HG03025 (cell line): ENCODE data around the gene TMEM271.
"Not testable (repeated sequence)": the region's sequence is repeated elsewhere in the genome, so short reads cannot be mapped to it uniquely, and the experiment has no call there.

Experiments used
- ATAC-seq: cut with Tn5 transposase; IDR thresholded peaks from one replicate; pipeline ENCODE4 v1.9.1; 2021; ENCODE audit warnings: mild to moderate bottlenecking, moderate library complexity; ENCODE audit not compliant: unreplicated experiment, low FRiP score

TMEM271 gene

GRCh38 chr4:566508-567295 lies 9.4 kb downstream of the TMEM271 start:
- no peak for ATAC-seq

DNA sequence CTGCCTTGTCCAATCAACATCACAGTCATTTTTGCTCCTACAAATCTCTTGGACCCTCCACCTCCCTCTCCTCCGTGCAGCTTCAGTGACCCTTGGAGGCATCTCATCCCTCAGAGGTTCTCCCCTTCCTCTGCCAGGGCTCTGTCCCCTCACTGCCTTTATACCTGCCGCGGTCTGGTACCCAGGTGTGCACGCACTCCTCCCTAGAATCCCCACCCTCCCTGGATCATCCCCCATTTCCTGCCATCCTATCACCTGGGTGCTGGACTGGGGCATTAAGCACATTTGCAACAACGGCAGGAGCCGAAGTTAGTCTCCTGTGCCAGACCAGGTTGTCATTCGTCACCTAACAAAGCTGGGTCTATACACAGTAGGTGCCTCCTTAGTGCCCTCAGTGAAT lies 10.1 kb downstream of the TMEM271 start:
- no peak for ATAC-seq

- ATAC-seq = not testable (repeated sequence)
Observed at GRCh38 chr4:565614-566013, 10.5 kb downstream of the TMEM271 start.

GRCh38 chr4:562458-562857 lies 13.6 kb downstream of the TMEM271 start:
- ATAC-seq = not testable (repeated sequence)

GRCh38 chr4:561426-561825 lies 14.7 kb downstream of the TMEM271 start:
- no peak for ATAC-seq

DNA sequence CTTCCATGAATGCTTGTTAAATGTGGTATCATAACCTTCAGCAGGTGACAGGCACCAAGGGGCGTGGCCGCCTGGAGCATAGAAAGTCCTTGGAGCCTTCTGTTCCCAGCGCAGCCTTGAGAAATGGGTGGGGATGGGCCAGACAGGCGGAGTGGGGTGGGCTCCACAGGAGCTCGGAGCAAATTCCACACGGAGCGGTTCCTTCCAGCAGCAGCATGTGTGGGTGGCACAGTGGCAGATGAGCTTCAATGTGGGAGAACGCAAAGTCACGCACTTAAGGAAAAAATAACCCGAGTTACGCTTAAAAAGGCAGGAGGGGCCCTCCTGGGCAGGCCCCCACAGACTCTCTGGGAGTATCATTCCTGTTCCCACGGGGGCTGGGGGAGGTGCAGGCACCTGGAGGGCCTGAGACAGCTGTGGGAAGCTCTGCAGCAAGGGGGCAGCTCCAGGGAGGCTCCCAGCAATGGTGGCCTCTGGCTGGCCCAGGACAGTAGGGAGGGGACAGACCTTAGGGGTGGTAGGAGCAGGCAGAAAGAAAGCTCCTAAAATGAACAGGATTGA lies 15.3 kb downstream of the TMEM271 start:
- no peak for ATAC-seq

DNA sequence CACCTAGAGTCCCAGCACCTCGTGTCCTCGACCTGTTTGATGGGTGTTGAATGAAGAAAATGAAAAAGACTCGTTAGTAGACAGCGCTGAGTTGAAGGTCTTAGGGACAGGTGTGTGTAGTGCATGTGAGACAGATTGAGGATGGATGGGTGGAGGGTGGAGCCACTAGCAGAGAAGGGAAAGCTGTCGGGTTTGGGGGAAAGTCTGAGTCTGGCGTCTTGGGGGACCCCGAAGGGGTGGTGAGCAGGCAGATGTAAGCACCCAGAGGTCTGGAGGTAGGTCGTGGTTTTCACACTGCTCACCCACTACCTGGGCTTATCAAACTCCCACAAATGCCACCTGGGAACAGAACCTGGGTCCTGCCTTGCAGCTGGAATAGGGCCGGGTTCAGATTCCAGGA lies 16.0 kb downstream of the TMEM271 start:
- no peak for ATAC-seq

- ATAC-seq = no peak
Observed at GRCh38 chr4:555566-556275, 20.4 kb downstream of the TMEM271 start.

DNA sequence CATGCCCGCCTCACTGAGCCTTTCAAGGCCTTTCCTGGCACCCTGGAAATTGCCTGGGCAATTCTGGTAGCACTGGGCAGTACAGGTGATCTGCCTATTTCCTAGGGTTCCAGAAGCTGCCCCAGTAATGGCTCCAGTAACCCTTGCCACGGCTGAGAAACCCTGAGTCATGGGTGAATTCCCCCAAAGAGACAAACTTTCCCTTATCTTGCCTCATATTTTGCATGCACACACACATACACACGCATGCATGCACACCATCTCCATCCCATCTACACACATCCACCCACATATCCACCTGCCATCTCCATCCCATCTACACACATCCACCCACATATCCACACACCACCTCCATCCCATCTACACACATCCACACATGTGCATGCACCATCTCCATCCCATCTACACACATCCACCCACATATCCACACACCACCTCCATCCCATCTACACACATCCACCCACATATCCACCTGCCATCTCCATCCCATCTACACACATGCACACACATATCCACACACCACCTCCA lies 21.2 kb downstream of the TMEM271 start:
- not testable (repeated sequence) for ATAC-seq

- no peak for ATAC-seq
Observed at GRCh38 chr4:552019-552418, 24.1 kb downstream of the TMEM271 start.

DNA sequence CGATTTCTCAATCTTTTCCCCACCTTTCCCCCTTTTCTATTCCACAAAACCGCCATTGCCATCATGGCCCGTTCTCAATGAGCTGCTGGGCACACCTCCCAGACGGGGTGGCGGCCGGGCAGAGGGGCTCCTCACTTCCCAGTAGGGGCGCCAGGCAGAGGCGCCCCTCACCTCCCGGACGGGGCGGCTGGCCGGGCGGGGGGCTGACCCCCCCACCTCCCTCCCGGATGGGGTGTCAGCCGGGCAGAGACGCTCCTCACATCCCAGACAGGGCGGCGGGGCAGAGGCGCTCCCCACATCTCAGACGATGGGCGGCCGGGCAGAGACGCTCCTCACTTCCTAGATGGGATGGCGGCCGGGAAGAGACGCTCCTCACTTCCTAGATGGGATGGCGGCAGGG lies 25.8 kb downstream of the TMEM271 start:
- ATAC-seq = not testable (repeated sequence)

DNA sequence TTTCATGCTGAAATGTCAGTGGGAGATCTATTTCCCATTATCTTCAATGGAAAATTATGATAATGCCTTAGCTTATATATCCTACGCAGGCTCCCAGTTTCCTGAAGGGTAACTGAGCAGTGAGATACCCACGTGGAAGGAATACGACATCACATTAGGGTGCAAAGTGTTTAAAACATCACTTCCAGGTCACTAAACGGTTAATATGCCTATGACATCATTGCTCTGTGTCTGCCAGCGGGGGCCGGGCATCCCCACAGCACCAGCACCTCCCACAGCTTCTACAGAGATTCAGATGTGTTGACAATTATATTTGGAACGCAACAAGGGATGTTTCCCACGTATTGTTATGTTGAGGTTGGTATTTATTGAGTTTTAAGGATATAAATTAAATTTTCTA lies 27.1 kb downstream of the TMEM271 start:
- ATAC-seq = no peak

DNA sequence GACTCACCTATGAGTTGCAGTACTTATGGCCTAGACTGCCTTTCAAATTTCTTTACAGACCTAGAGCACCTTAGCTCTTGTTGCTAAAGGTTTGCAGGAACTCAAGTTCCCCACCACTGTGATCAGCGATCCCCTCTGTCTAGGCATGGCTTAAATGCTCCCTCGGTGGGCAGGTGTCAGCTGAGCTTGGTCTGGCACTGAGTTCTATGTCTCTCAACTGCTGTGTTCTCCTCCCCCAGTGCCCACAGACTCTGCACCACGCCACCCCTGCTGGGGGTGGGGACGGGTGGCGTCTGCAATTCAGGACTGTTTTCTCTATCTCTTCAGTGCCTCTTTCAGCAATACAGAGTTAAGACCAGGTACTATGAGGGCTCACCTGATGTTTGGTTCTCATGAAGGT lies 30.5 kb downstream of the TMEM271 start:
- ATAC-seq = no peak

DNA sequence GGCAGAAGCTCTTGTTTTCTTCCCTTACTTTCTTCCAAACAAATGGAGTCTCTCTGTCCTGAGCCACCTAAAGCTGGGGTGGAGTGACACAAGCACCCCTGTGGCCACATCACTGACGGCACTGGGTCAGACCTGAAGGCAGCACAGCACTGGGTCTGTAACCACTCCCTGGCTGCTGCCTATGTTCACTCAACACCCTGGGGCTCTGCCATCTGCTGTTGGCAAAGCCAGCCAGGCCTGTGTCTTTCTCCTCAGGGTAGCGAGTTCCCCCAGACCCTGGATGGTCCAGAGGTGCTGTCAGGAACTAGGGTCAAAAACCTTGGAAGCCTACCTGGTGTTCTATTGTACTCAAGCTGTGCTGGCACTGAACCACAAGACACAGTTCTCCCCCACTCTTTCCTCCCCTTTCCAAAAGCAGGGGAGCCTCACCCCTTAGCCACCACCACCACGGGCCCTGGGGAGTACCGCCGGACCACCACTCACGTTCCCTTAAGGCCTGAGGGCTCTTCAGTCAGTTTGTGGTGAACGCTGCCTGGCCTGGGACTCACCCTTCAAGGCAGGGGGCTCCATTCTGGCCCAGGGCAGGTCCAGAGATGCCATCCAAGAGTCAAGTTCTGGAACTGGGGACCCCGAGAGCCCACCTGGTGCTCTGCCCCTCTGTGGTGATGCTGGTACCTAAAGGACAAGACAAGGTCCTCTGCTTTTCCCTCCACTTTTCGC lies 31.5 kb downstream of the TMEM271 start:
- no peak for ATAC-seq

DNA sequence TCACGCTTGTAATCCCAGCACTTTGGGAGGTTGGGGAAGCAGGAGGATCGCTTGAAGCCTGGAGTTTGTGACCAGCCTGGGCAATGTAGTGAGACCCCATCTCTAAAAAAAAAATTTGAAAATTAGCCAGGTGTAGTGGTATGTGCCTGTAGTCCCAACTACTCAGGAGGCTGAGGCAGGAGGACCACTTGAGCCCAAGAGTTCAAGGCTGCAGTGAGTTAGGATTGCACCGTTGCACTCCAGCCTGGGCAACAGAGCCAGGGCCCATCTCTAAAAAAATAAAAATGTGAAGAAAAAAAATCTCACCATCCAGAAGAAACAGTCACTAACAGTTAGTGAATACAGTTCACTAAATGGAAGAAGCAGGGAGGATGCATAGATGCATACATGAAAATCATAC lies 34.8 kb downstream of the TMEM271 start:
- no peak for ATAC-seq

GRCh38 chr4:538542-539142 lies 37.5 kb downstream of the TMEM271 start:
- ATAC-seq = no peak

DNA sequence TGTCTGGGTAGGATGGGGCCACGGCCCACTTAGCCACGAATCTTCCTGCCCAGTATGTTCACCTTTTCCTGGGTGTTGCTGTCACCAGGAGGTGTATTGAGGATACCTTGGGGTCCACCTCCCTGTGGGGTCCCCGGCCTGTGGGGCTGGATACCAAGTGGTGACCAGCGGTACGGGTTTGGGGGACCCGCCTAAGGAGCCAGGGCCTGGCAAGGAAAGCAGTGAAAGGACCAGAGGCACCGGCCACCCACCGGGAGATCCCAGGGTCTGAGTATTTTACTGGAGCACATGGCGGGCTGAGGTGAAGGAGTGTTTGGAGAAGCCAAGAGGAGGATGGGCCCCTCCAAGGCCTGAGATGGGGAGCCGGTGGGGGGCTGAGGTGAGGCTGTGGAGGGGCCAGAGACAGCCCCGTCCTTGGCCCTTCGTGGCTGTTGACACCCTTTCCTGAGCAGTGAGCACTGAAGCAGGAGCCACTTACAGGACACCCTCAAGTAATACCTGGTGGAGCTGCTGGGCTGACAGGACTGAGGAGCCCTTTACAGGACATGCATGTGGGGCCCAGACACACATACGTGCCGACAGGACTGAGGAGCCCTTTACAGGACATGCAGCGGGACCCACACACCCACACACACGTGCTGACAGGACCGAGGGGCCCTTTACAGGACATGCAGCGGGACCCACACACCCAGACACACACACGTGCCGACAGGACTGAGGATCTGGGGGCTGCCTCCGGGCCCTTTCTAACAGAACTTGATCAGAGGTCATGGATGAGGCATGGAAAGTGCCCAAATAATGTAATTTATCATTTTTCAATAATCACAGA lies 38.4 kb downstream of the TMEM271 start:
- no peak for ATAC-seq

DNA sequence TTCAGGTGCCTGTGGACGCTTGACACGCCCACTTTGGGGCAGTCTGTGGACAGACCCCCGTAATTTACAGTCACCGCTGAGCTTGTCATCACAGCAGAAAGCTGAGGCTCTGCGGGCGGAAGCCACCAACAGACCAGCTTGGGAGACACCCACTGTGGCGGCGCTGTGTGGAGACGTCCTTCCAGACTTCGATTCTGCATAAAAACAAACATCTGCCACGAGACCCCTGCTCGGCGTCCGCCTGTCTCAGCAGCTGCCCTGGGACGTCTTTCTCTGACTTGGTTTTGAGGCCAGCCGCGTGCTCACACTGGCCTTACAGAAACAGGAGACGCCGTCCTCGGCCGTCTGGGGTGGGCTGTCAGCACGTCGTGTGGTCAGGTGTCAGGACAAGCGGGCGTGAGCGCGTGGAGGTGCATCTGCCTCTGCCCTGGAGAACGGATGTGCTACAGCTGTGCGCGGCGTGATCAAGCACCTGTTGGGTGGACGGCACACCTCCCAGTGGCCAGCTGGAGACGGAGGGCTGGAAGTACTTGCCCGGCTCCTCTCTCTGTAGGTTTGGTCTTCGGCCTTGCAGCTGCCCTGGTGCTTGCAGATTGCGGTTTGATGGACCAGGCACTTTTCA lies 39.6 kb downstream of the TMEM271 start:
- no peak for ATAC-seq

DNA sequence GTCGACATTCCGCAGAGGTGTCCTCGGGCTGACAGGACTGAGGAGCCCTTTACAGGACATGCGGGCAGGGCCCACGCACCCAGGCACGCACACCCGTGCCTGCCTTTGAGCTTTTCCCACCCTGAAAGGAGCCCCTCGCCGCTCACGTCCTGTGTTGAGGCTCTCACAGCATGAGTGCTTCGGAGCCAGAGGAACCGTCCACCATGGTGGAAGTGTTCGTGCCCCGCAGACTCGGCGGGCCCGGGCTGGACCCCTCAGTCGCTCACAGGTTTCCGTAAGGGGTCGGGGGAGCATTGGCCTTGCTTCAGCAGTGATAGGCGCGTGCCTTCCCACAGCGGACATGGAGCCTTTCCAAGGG lies 40.2 kb downstream of the TMEM271 start:
- no peak for ATAC-seq
